ENCODE results near the gene TMEM119. TPM values are rescaled to one million over a fixed set of nuclear protein-coding genes. Genes with fewer than 3 reads are reported as not detected.

TMEM119 gene
- total and polyA plus RNA-seq, 2 of the 8 experiments (the other 6 are each of a cell fraction or from before 2014, with no cell fraction given) = 0.35 to 0.61 TPM

DNA sequence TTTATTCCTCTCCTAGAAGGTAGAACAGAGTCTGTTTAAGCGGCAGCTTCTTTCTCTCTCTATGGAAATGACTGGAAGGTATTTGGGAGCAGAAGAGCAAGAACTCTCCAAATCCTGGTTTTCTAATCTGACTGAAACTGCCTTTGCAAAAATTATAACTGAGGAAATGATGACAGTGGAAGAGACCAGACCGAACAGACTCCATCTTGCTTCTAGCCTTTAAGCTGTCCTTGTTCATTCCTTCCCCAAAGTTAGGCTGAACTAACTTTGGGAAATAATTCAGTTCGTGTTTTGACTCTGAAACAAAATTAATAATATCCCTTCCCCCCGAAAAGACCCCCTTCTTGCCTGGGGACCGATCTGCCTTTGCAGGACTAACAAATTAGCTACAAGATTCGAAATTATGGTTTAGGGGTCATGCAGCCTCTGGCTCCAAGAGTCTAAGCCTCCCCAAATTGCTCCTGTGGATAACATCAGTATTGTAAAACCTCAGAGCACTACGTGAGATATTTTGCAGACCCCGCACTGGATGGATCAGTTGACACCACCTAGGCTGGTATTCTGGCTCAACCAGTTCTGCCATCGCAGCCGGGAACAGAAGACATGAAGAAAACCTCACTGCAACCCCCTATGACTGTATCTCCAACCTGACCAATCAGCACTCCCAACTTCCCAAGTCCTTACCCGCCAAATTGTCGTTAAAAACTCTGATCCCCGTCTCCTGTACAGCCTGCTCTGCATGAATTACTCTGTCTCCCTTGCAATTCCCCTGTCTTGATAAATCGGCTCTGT lies 21.7 kb upstream of the TMEM119 start:
- H2AK5ac ChIP-seq (ENCODE audit: low read depth, low read length) = no peak overlapping the region
- no peak overlapping the region for H4K91ac ChIP-seq (replicated peaks; ENCODE audit: insufficient read length, low read length)
- H3K27ac ChIP-seq (ENCODE audit: low read depth, low read length) = no peak overlapping the region
- no peak overlapping the region for H2BK20ac ChIP-seq (ENCODE audit: low read length)
- no peak overlapping the region for H3K4me2 ChIP-seq (ENCODE audit: insufficient read depth in 1 of 2, low read depth in 2 of 2, low read length in 2 of 2)
- H2BK120ac ChIP-seq (replicated peaks; ENCODE audit: low read depth, low read length) = no peak overlapping the region
- FAIRE-seq (no peak), DNase-seq (ENCODE audit: low read depth in 1 of 2, low spot score in 2 of 2) (no peak)
- no peak overlapping the region for H3K23ac ChIP-seq (ENCODE audit: insufficient read length)
- H3K79me2 ChIP-seq (ENCODE audit: control insufficient read depth in 1 of 2, insufficient read depth in 2 of 2, low read length in 2 of 2) = no peaks in the 10 kb centered on the region
- no peak overlapping the region for H3K9ac ChIP-seq (replicated peaks in 1 of 4; ENCODE audit: extremely low read depth in 1 of 4, low read depth in 3 of 4, low read length in 3 of 4)
- H3K4me3 ChIP-seq (ENCODE audit: extremely low read depth in 1 of 4, insufficient read depth in 2 of 4, low read depth in 3 of 4, low read length in 4 of 4) = no peak overlapping the region
- WGBS, 2 experiments (ENCODE audit: extremely low coverage in 1 of 2, insufficient coverage in 1 of 2, insufficient read length in 1 of 2, insufficient replicate concordance in 2 of 2, low coverage in 1 of 2, low lambda C conversion rate in 2 of 2, missing lambda C conversion rate in 1 of 2) = 85% methylated on average over 14 of the region's 14 CpGs; no CpG with 5 or more reads in 1 of the 2 experiments
- H4K5ac ChIP-seq (ENCODE audit: insufficient read length, low read depth, low read length) = no peak overlapping the region
- H3K4me1 ChIP-seq (replicated peaks in 1 of 4; ENCODE audit: control insufficient read depth in 3 of 4, insufficient read depth in 4 of 4, low read length in 3 of 4) = peaks cover 0 to 5% (median under 1%) of the 10 kb centered on the region in 4 experiments; a peak in 2 of 7 replicates
- POLR2A ChIA-PET (ENCODE audit: partially characterized antibody) = interaction anchor here (0.7 to 3.5 kb wide), 7 partner anchors 13 to 151 kb away, joined by 3 to 14 read pairs (median 4); partner anchors contain the start of gene ISCU
- no peaks in the 10 kb centered on the region for H3K79me1 ChIP-seq (ENCODE audit: low read depth, low read length)
- no peaks in the 10 kb centered on the region for H3K27me3 ChIP-seq (replicated peaks in 1 of 4; ENCODE audit: control insufficient read depth in 3 of 4, extremely low read depth in 1 of 4, insufficient read depth in 3 of 4, low read length in 3 of 4)
- no peaks in the 10 kb centered on the region for H3K36me3 ChIP-seq (ENCODE audit: control insufficient read depth in 2 of 4, insufficient read depth in 4 of 4, low read length in 3 of 4)
- no peaks in the 10 kb centered on the region for H4K20me1 ChIP-seq (replicated peaks in 1 of 2; ENCODE audit: control insufficient read depth in 1 of 2, insufficient read depth in 2 of 2, low read length in 2 of 2)
- H3K14ac ChIP-seq (ENCODE audit: insufficient read length) = no peak overlapping the region
- CTCF ChIA-PET (ENCODE audit: partially characterized antibody) = interaction anchor here (0.6 to 22.5 kb wide), 15 partner anchors 9 to 331 kb away, joined by 3 to 523 read pairs (median 8); partner anchors contain the start of genes ISCU, SART3, SELPLG and TMEM119
- peak overlapping the region; percentile 69; the same call in 1 of the 2 replicates for H4K8ac ChIP-seq (ENCODE audit: extremely low read depth, insufficient read depth, low read length)
- no peak overlapping the region for H2BK5ac ChIP-seq (ENCODE audit: low read depth, low read length)
- no peak overlapping the region for H2BK12ac ChIP-seq (ENCODE audit: low read depth, low read length)
- H2AFZ ChIP-seq (ENCODE audit: low read length) = peak overlapping the region; percentile 82
- no peaks in the 10 kb centered on the region for H3K23me2 ChIP-seq (ENCODE audit: low read depth, low read length)
- no peak overlapping the region for H3K18ac ChIP-seq (ENCODE audit: extremely low read depth, low read length)
- no peaks in the 10 kb centered on the region; a peak in 2 of 4 replicates for H3K9me3 ChIP-seq (ENCODE audit: insufficient read depth in 2 of 2, low read depth in 1 of 2, low read length in 1 of 2)
- H3K4ac ChIP-seq (replicated peaks; ENCODE audit: insufficient read length, low read depth, low read length) = no peak overlapping the region
- H2BK15ac ChIP-seq (ENCODE audit: low read length) = 0 out of 2 replicates have a peak overlapping the region, but pooled peaks have one; percentile 6
- H3K56ac ChIP-seq (replicated peaks; ENCODE audit: insufficient read length, low read depth, low read length) = no peak overlapping the region
- no peak for TF ChIP-seq RNF2 (IDR thresholded peaks at IDR 0.05; ENCODE audit: borderline replicate concordance, low read depth, low read length, missing control alignments, poor library complexity, severe bottlenecking)
- no peak for TF ChIP-seq KDM1A (IDR thresholded peaks at IDR 0.05; ENCODE audit: borderline replicate concordance, low read length)
- TF ChIP-seq TAF1 (IDR thresholded peaks at IDR 0.05; ENCODE audit: low read depth, low read length) = no peak
- TF ChIP-seq RFX5 (IDR thresholded peaks at IDR 0.05; ENCODE audit: borderline replicate concordance, low read depth, low read length) = no peak
- no peak for TF ChIP-seq RAD21 (IDR thresholded peaks at IDR 0.05 in 1 of 2, conservative IDR thresholded peaks at IDR 0.05 in 1 of 2; ENCODE audit: low read depth in 2 of 2, low read length in 2 of 2)
- no peak for TF ChIP-seq CHD2 (IDR thresholded peaks at IDR 0.05; ENCODE audit: low read length)
- TF ChIP-seq, protein P1, sequence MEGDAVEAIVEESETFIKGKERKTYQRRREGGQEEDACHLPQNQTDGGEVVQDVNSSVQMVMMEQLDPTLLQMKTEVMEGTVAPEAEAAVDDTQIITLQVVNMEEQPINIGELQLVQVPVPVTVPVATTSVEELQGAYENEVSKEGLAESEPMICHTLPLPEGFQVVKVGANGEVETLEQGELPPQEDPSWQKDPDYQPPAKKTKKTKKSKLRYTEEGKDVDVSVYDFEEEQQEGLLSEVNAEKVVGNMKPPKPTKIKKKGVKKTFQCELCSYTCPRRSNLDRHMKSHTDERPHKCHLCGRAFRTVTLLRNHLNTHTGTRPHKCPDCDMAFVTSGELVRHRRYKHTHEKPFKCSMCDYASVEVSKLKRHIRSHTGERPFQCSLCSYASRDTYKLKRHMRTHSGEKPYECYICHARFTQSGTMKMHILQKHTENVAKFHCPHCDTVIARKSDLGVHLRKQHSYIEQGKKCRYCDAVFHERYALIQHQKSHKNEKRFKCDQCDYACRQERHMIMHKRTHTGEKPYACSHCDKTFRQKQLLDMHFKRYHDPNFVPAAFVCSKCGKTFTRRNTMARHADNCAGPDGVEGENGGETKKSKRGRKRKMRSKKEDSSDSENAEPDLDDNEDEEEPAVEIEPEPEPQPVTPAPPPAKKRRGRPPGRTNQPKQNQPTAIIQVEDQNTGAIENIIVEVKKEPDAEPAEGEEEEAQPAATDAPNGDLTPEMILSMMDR (IDR thresholded peaks at IDR 0.05; ENCODE audit: control extremely low read depth in 1 of 3, insufficient read depth in 1 of 3, low read depth in 1 of 3, low read length in 3 of 3) = no peak
- no peak for TF ChIP-seq FOSL1 (IDR thresholded peaks at IDR 0.05; ENCODE audit: insufficient read depth, low read depth, low read length)
